ENCODE results near the gene ZIC2. TPM values are rescaled to one million over a fixed set of nuclear protein-coding genes. Genes with fewer than 3 reads are reported as not detected.

Gene ZIC2
- total and polyA plus RNA-seq, 10 donors = not detected

DNA sequence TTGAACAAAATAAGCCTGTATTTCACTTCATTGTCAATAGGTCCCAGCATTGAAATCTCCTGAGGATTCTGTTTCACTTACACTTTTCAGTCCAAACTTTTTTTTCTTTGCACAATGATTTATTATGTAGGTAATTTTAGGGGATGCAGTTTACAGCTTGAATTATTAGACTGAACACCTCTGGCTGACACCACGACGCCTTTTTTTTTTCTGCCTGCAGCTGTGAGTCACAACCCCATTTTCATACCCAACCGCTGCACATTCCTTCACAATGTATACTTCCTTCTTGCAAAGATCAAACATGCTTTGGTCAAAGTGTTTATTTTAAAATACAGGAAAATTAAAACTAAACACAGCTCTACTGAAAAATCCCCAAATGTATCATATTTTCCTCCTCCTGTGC, 11.4 kb downstream of the ZIC2 start:
- Histone ChIP-seq H3K9me3 (peaks cover 0 to 41% (median 0%) of the 10 kb centered on the region in 8 donors), H3K4me3 (no peak overlapping the region), H3K36me3 (no peaks in the 10 kb centered on the region), H3K27me3 (replicated peaks in 1 of 7) (peaks cover 23 to 100% (median 99%) of the 10 kb centered on the region in 7 donors), H3K4me1 (peaks cover 0 to 50% (median 29%) of the 10 kb centered on the region in 6 donors), H3K27ac (no peak overlapping the region)
- no peak for DNase-seq
- intact Hi-C loops (cut with DNase I; ENCODE audit: low total_unique reads) = no loop called here
- 2 to 8% (median 4%) methylated on average over 3 of the region's 3 CpGs for WGBS, 5 donors
- no peak for TF ChIP-seq POLR2AphosphoS5 (IDR thresholded peaks at IDR 0.05)
- no peak for TF ChIP-seq POLR2A (IDR thresholded peaks at IDR 0.05)
- TF ChIP-seq, protein P1, sequence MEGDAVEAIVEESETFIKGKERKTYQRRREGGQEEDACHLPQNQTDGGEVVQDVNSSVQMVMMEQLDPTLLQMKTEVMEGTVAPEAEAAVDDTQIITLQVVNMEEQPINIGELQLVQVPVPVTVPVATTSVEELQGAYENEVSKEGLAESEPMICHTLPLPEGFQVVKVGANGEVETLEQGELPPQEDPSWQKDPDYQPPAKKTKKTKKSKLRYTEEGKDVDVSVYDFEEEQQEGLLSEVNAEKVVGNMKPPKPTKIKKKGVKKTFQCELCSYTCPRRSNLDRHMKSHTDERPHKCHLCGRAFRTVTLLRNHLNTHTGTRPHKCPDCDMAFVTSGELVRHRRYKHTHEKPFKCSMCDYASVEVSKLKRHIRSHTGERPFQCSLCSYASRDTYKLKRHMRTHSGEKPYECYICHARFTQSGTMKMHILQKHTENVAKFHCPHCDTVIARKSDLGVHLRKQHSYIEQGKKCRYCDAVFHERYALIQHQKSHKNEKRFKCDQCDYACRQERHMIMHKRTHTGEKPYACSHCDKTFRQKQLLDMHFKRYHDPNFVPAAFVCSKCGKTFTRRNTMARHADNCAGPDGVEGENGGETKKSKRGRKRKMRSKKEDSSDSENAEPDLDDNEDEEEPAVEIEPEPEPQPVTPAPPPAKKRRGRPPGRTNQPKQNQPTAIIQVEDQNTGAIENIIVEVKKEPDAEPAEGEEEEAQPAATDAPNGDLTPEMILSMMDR (IDR thresholded peaks at IDR 0.05 in 8 of 11, conservative IDR thresholded peaks at IDR 0.05 in 3 of 11) = no peak

DNA sequence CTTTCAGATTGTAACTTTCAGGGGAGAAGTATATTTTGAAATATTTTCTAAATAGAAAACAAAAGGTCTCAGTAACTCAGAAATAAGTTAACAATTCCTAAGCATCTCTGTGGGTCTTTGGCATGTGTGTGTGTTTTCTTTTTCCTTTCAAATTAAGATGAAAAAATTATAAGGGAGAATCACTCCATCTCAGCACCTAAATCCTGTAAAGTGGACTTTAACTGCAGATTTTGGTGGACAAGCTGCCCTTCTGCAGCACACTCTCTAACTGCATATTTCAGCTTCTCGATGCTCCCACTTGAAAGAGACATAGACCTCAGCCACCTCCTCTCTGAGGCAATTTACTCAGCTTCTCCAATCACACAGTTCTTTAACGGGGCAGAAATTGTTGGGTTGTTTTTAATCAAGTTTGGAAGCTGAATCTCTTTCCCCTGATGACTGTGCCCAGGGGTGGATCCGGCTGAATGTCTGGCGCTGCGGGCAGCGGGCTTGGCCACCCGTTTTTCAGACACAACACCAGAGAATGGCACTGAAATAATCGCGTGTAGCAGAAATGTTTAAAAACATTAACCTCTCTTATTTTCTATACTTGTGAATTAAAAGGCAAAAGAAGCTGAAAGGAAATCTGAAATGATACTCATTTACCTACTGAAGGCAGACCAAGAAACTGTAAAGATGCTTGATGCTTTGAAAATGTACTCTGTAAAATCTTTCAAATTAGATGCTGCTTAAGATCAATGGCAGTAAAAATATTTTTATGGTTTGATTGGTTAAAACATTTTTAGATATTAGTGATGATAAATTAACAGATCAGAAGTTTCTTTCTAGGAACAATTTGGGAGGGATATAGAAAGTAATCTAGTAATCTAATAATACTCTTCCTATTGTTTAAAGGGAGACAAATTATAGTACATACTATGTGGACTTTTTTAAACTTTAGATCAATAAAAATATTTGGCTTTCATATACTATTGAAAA, 12.4 kb downstream of the ZIC2 start:
- H3K36me3 ChIP-seq = no peaks in the 10 kb centered on the region
- WGBS, 5 donors = 10 to 15% (median 12%) methylated on average over 9 of the region's 9 CpGs
- DNase-seq = no peak
- peaks cover 24 to 100% (median 99%) of the 10 kb centered on the region in 7 donors for H3K27me3 ChIP-seq (replicated peaks in 1 of 7)
- H3K27ac ChIP-seq = no peak overlapping the region
- intact Hi-C loops (cut with DNase I; ENCODE audit: low total_unique reads) = no loop called here
- H3K4me1 ChIP-seq = peaks cover 0 to 46% (median 27%) of the 10 kb centered on the region in 6 donors
- TF ChIP-seq, protein P1 (IDR thresholded peaks at IDR 0.05 in 8 of 11, conservative IDR thresholded peaks at IDR 0.05 in 3 of 11) = no peak
- no peak for TF ChIP-seq POLR2A (IDR thresholded peaks at IDR 0.05)
- TF ChIP-seq POLR2AphosphoS5 (IDR thresholded peaks at IDR 0.05) = no peak
- H3K4me3 ChIP-seq = no peak overlapping the region
- H3K9me3 ChIP-seq = peaks cover 0 to 34% (median 0%) of the 10 kb centered on the region in 8 donors

DNA sequence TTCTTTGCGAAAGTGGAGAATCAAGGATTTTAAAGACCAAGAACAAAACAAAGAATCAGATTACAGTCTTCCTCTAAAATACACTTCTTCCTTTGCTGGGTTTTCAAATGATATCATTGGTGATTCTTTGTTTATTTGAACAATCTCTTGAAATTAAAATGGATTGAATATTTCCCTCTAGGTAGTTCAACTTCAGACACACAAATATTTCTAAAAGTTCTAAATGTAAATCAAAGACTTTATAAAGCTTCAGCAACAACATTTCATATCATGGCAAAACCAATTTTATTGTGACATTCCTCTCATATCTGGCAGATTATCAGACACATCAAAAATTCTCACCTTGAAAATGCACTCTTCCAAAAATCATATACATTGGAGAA, 13.0 kb downstream of the ZIC2 start:
- 15 to 35% (median 21%) methylated on average over 1 of the region's 1 CpG for WGBS, 5 donors
- H3K36me3 ChIP-seq = no peaks in the 10 kb centered on the region
- H3K9me3 ChIP-seq = peaks cover 0 to 29% (median 0%) of the 10 kb centered on the region in 8 donors
- no peak overlapping the region for H3K4me3 ChIP-seq
- H3K4me1 ChIP-seq = peaks cover 0 to 39% (median 21%) of the 10 kb centered on the region in 6 donors
- H3K27me3 ChIP-seq (replicated peaks in 1 of 7) = peaks cover 24 to 100% (median 98%) of the 10 kb centered on the region in 7 donors
- no peak for TF ChIP-seq POLR2AphosphoS5 (IDR thresholded peaks at IDR 0.05)
- no peak for TF ChIP-seq POLR2A (IDR thresholded peaks at IDR 0.05)
- TF ChIP-seq, protein P1 (IDR thresholded peaks at IDR 0.05 in 8 of 11, conservative IDR thresholded peaks at IDR 0.05 in 3 of 11) = no peak
- no peak for DNase-seq
- intact Hi-C loops (cut with DNase I; ENCODE audit: low total_unique reads) = no loop called here
- no peak overlapping the region for H3K27ac ChIP-seq

DNA sequence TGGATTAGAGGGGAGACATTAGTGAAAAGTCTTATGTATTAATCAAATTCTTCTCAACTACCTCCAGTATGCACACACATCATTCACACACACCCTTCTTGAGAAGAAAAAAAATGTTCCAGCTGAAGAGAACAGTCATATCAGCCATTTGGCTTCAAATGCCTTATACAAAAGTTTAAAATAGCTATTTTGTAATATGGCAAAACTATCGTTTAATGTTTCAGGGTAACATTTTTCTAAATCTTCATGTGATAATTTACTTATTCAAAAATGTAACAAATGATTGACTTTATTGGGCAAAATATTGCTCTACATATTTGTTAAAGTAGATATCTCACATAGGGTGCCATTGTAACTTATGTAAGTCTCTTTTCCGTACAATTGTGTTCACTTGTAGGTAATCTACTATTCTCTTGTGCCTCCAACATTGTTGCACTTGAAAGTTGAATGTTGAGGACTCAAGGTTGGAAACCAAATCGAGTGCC, 13.6 kb downstream of the ZIC2 start:
- peaks cover 0 to 34% (median 16%) of the 10 kb centered on the region in 6 donors for H3K4me1 ChIP-seq
- no peaks in the 10 kb centered on the region for H3K36me3 ChIP-seq
- peaks cover 0 to 27% (median 0%) of the 10 kb centered on the region in 8 donors for H3K9me3 ChIP-seq
- TF ChIP-seq POLR2A (IDR thresholded peaks at IDR 0.05) = no peak
- TF ChIP-seq, protein P1 (IDR thresholded peaks at IDR 0.05 in 8 of 11, conservative IDR thresholded peaks at IDR 0.05 in 3 of 11) = no peak
- no peak for TF ChIP-seq POLR2AphosphoS5 (IDR thresholded peaks at IDR 0.05)
- WGBS, 5 donors = 14 to 30% (median 18%) methylated on average over 3 of the region's 3 CpGs
- H3K4me3 ChIP-seq = peak overlapping the region in 1 of 8 donors; percentile 35
- H3K27ac ChIP-seq = no peak overlapping the region
- peaks cover 24 to 100% (median 97%) of the 10 kb centered on the region in 7 donors for H3K27me3 ChIP-seq (replicated peaks in 1 of 7)
- intact Hi-C loops (cut with DNase I; ENCODE audit: low total_unique reads) = no loop called here
- no peak for DNase-seq
